Anterior cingulate cortex (tissue), 58 donors: ENCODE data around the gene ZC3H18.

Experiments
- DNase-seq, 58 donors: peaks; one replicate each; lab custom pipeline; 2025; lab: John Stamatoyannopoulos, UW

Gene ZC3H18

GRCh38 chr16:88548985-88549384, 21.2 kb upstream of the ZC3H18 start:
- DNase-seq: no peak

DNA sequence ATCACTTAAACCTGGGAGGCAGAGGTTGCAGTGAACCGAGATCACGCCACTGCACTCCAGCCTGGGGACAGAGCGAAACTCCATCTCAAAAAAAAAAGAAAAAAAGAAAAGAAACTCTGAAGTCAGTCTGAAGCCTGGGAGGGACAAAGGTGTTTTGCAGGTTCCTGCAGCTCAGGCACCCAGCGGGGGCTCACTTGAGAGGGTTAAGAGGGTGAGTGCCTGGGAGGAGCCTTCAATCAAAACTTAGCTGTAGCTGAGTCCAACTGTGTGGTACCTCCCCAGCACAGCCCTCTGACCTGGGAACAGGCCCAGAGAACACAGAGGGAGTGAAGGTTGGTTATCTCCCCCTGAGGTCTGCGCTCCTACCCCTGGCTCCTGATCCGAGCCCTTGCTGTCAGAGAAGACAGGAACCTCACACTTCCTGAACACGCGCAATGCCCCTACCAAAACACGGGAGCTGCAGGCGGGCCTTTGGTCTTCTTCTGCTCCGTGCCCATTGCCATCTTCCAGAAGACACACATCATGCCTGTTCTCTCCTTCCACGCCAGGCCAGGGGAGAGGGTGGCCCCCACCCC, 20.4 kb upstream of the ZC3H18 start:
- DNase-seq: no peak

- DNase-seq: no peak
These were observed 19.9 kb upstream of the ZC3H18 start for GRCh38 chr16:88550246-88550661.

- DNase-seq: no peak
These were observed 18.0 kb upstream of the ZC3H18 start for GRCh38 chr16:88552166-88552565.

- DNase-seq: no peak
These were observed 17.4 kb upstream of the ZC3H18 start for GRCh38 chr16:88552815-88553214.

- no peak for DNase-seq
These were observed 16.5 kb upstream of the ZC3H18 start for GRCh38 chr16:88553739-88554138.

DNA sequence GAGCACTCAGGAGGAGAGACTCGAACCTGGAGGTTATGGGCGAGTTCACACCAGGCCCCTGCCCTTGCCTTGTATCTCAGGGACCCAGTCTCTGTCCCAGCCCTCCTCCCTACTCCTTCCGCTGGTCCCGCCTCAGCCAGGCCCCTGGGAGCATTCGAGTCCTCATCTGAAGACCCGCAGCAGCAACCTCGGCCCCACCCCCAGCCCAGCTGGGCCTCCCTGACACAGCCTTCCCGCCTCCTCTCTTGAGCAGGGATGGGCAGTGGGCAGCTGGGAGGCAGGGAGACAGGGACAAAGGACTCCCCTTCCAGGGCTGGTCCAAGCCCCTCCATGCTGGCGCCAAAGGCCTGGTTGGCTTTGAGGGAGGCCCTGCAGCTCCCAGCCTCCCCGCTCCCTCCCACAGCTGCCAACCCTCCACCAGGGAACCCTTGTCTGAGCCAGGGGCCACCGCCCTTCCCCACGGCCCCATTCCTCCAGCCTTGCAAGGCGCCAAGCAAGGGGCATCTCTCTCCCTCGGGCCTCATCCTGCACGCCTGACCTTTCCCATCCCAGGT, 15.4 kb upstream of the ZC3H18 start:
- no peak for DNase-seq

DNA sequence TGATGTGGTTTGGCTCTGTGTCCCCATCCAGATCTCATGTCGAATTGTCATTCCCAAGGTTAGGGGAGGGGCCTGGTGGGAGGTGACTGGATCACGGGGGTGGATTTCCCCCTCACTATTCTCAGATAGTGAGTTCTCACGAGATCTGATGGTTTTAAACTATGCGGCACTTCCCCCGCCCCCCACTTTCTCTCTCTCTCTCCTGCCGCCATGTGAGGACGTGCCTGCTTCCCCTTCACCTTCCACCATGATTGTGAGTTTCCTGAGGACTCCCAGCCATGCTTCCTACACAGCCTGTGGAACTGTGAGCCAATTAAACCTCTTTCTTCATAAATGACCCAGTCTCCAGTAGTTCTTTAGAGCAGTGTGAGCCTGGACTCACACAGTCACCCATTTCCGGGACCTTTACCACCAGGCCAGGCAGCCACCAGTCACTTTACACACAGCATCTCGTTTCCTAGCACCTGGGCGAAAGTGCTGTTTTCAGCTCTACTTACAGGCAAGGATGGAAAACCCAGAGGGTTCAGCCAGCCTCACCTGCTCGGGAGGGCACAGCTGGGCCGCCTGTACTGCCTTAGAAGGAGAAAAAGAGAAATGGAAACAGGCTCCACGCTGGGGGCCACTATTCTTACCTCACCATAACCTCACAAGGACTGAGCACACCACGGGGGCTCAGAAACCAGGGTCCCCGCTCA, 13.8 kb upstream of the ZC3H18 start:
- no peak for DNase-seq

- peak in 13 of 58 donors; percentile 2 to 36 (median 23) for DNase-seq
These were observed 11.5 kb upstream of the ZC3H18 start for GRCh38 chr16:88558457-88559442.

- no peak for DNase-seq
These were observed 9.3 kb upstream of the ZC3H18 start for GRCh38 chr16:88560714-88561484.

GRCh38 chr16:88561485-88562359, 8.5 kb upstream of the ZC3H18 start:
- DNase-seq: peak in 50 of 58 donors; percentile 3 to 64 (median 25)

GRCh38 chr16:88566158-88566557, 4.0 kb upstream of the ZC3H18 start:
- peak in 2 of 58 donors; percentile 5 for DNase-seq

DNA sequence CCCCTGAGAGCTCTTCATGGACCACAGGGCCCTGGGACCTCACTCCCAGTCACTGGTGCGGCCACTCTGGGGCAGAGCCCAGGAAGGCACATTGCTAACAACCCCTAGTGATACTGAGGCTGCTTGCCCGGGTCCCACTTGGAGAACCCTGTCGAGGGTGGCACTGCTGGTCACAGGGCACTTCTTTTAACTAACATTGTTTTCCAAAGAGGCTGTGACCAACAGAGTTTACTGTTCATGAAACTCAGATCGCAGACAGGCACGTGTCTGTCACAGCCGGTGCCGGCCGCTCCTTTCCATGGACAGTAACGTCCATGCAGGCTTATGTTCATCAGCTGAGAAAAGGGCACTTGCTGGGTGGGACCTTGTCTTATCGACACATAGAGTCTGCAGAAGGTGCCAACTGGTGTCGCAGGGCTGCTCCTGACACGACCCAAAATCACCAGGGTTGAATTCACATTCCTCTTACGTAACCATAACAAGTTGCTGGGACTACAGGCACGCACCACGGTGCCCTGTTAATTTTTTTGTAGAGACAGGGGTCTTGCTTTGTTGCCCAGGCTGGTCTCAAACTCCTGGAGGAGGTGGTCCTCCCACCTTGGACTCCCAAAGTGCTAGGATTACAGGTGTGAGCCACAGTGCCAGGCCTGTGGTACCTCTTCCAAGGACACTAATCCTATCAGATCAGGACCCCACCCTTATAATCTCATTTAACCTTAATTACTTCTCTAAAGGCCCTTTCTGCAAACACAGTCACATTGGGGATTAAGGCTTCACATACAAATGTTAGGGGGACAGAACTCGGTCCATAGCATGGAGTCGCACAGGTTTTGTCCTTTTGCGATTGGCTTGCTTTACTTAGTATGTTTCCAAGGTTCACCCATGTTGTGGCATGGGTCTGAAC, 1.2 kb upstream of the ZC3H18 start:
- no peak for DNase-seq

DNA sequence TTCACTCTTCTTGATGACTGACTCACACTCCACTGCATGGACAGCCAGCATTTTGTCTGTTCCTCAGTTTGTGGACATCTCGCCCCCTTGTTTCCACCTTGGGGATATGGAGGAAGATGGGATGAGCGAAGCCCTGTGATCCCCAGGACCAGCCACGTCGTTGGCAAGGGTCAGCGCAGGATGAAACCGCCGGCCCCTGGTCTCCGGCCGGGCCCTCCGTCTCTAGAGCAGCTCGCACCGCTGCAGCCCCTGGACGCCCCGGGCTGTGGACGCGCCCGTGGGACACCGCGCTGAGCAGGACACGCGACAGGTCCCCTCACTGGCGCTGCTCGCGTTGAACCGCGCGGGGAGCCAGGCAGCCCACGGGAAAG, 604 bp upstream of the ZC3H18 start:
- DNase-seq: peak in 10 of 58 donors; percentile 32 to 73 (median 56)

GRCh38 chr16:88570691-88571092, 489 bp downstream of the ZC3H18 start:
- DNase-seq: peak in 11 of 58 donors; percentile 18 to 52 (median 38)

DNA sequence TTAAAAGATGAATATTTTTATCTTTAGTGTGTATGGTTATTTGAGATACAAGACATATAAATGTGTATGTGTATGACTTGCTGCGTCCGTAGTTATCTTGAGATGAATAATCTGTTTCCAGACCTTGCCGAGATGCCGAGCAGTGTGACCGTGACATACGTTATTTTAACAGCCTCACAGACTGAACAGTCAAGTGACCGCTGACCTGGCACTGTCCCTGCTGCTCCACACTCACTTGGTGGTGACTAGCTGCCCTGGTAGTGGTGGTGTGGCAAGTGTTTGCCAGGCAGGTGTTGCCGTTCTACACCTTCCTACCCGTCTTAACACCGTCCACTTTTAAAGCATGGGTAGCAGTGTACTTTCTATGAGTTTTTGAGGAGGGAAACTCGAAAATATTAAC, 5.0 kb downstream of the ZC3H18 start:
- DNase-seq: no peak

- no peak for DNase-seq
These were observed 6.1 kb downstream of the ZC3H18 start for GRCh38 chr16:88576307-88576706.

GRCh38 chr16:88577166-88577565, 7.0 kb downstream of the ZC3H18 start:
- DNase-seq: no peak
